A549 (cell line): ENCODE measurements around the gene CYP4F22. TPM values are rescaled to one million over a fixed set of nuclear protein-coding genes. Genes with fewer than 3 reads are reported as not detected.

Source experiments
- polyA plus RNA-seq, 4 experiments: library from polyadenylated mRNA; depleted of rRNA in 3 of 4; stranded (reverse); fragments of >200 nt; fragmentation: RNase III in 1 of 4; extraction: RNeasy Plus Mini Kit Qiagen cat#74134 plus additional on column Dnase treatment in 1 of 4; gene quantifications; 2 replicates in 3 of 4; 3 replicates in 1 of 4; pipeline ENCODE4 v1.2.3, GENCODE V29; 2011 to 2017

CYP4F22 gene
- polyA plus RNA-seq, 2 of the 4 experiments (the other 2 are of a cell fraction): 0.05 TPM; not detected in 1

Other genes with a start within 250 kb of the CYP4F22 start
- 8.3 and 11.8 TPM in 2 replicates for gene BRD4, start 176.0 kb upstream of the CYP4F22 start, polyA plus RNA-seq (2011; rRNA removed)
- 22.5 to 23.3 TPM (median 23.1 TPM) in 3 replicates for gene BRD4, start 176.0 kb upstream of the CYP4F22 start, polyA plus RNA-seq (2017; fragmentation: RNase III; extraction: RNeasy Plus Mini Kit Qiagen cat#74134 plus additional on column Dnase treatment)
- 13.5 and 16.2 TPM in 2 replicates for gene AKAP8, start 128.7 kb upstream of the CYP4F22 start, polyA plus RNA-seq (2011; rRNA removed)
- gene AKAP8, start 128.7 kb upstream of the CYP4F22 start, polyA plus RNA-seq (2017; fragmentation: RNase III; extraction: RNeasy Plus Mini Kit Qiagen cat#74134 plus additional on column Dnase treatment): 16.2 to 17.7 TPM (median 17.3 TPM) in 3 replicates
- 28.4 and 40.3 TPM in 2 replicates for gene AKAP8L, start 89.5 kb upstream of the CYP4F22 start, polyA plus RNA-seq (2011; rRNA removed)
- gene AKAP8L, start 89.5 kb upstream of the CYP4F22 start, polyA plus RNA-seq (2017; fragmentation: RNase III; extraction: RNeasy Plus Mini Kit Qiagen cat#74134 plus additional on column Dnase treatment): 37.6 to 43.3 TPM (median 42.9 TPM) in 3 replicates
- 3.7 and 4.6 TPM in 2 replicates for gene WIZ, start 58.6 kb upstream of the CYP4F22 start, polyA plus RNA-seq (2011; rRNA removed)
- gene WIZ, start 58.6 kb upstream of the CYP4F22 start, polyA plus RNA-seq (2017; fragmentation: RNase III; extraction: RNeasy Plus Mini Kit Qiagen cat#74134 plus additional on column Dnase treatment): 13.4 to 16.5 TPM (median 15.1 TPM) in 3 replicates
- 0.03 TPM in 1 of 2 replicates, not detected in the other for gene RASAL3, start 44.0 kb upstream of the CYP4F22 start, polyA plus RNA-seq (2011; rRNA removed)
- not detected in 3 replicates for gene RASAL3, start 44.0 kb upstream of the CYP4F22 start, polyA plus RNA-seq (2017; fragmentation: RNase III; extraction: RNeasy Plus Mini Kit Qiagen cat#74134 plus additional on column Dnase treatment)
- gene PGLYRP2, start 29.0 kb upstream of the CYP4F22 start, polyA plus RNA-seq (2011; rRNA removed): not detected in 2 replicates
- gene PGLYRP2, start 29.0 kb upstream of the CYP4F22 start, polyA plus RNA-seq (2017; fragmentation: RNase III; extraction: RNeasy Plus Mini Kit Qiagen cat#74134 plus additional on column Dnase treatment): not detected in 3 replicates
- gene CYP4F8, start 106.7 kb downstream of the CYP4F22 start, polyA plus RNA-seq (2011; rRNA removed): not detected in 2 replicates
- gene CYP4F8, start 106.7 kb downstream of the CYP4F22 start, polyA plus RNA-seq (2017; fragmentation: RNase III; extraction: RNeasy Plus Mini Kit Qiagen cat#74134 plus additional on column Dnase treatment): not detected in 3 replicates
- gene CYP4F3, start 132.4 kb downstream of the CYP4F22 start, polyA plus RNA-seq (2011; rRNA removed): 32.2 and 33.2 TPM in 2 replicates
- 7.1 to 10.4 TPM (median 8.9 TPM) in 3 replicates for gene CYP4F3, start 132.4 kb downstream of the CYP4F22 start, polyA plus RNA-seq (2017; fragmentation: RNase III; extraction: RNeasy Plus Mini Kit Qiagen cat#74134 plus additional on column Dnase treatment)
- 12.8 and 12.9 TPM in 2 replicates for gene CYP4F12, start 164.6 kb downstream of the CYP4F22 start, polyA plus RNA-seq (2011; rRNA removed)
- gene CYP4F12, start 164.6 kb downstream of the CYP4F22 start, polyA plus RNA-seq (2017; fragmentation: RNase III; extraction: RNeasy Plus Mini Kit Qiagen cat#74134 plus additional on column Dnase treatment): 5.0 to 6.3 TPM (median 5.6 TPM) in 3 replicates
- not detected in 2 replicates for gene OR10H2, start 219.5 kb downstream of the CYP4F22 start, polyA plus RNA-seq (2011; rRNA removed)
- not detected in 3 replicates for gene OR10H2, start 219.5 kb downstream of the CYP4F22 start, polyA plus RNA-seq (2017; fragmentation: RNase III; extraction: RNeasy Plus Mini Kit Qiagen cat#74134 plus additional on column Dnase treatment)
- gene OR10H3, start 229.5 kb downstream of the CYP4F22 start, polyA plus RNA-seq (2011; rRNA removed): not detected in 2 replicates
- not detected in 3 replicates for gene OR10H3, start 229.5 kb downstream of the CYP4F22 start, polyA plus RNA-seq (2017; fragmentation: RNase III; extraction: RNeasy Plus Mini Kit Qiagen cat#74134 plus additional on column Dnase treatment)